HCT116 (cell line): Measurements from ENCODE around the gene RTL9. TPM values are rescaled to one million over a fixed set of nuclear protein-coding genes. Genes with fewer than 3 reads are reported as not detected.

ENCODE experiments used
- ATAC-seq: fragments of 200-7000 bp; cut with Tn5 transposase; 2 replicates; pipeline ENCODE4 v1.9.1; 2020; ENCODE audit warnings: mild to moderate bottlenecking, moderate library complexity
- BruUV-seq: library from RNA; stranded (reverse); fragments of 400-500 nt; replicated peaks from 2 replicates; lab custom pipeline; 2021; lab: Mats Ljungman, UMichigan
- CTCF ChIA-PET: fragments of 300-600 bp; sonication (Branson Sonifier 250); formaldehyde crosslinking; loops from one replicate; lab custom pipeline; 2021; ENCODE audit warnings: antibody characterized with exemption; lab: Charles Lee
- POLR2A ChIA-PET: fragments of 300-600, 350-600 bp; sonication (Branson Sonifier 250); formaldehyde crosslinking; loops from one replicate; lab custom pipeline; 2021; ENCODE audit warnings: antibody characterized with exemption; lab: Charles Lee
- RAD21 ChIA-PET, 2 experiments: fragments of 300-600 bp; sonication (Branson Sonifier 250); formaldehyde crosslinking; loops; one replicate each; lab custom pipeline; 2023; ENCODE audit warnings: low total read pairs in 2 of 2; ENCODE audit not compliant: uncharacterized antibody in 2 of 2, unreplicated experiment in 2 of 2, low non-redundant PET in 1 of 2; lab: Charles Lee
- DNase-seq: peaks from one replicate; pipeline ENCODE4 v3.0.0-alpha.2; 2010; ENCODE audit warnings: low read depth, low spot score
- H2AFZ ChIP-seq: fragments of 200-600 bp; shearing (Covaris generic), sonication (generic); 2 replicates; pipeline ENCODE4 v1.6.1; 2017; ENCODE audit warnings: low read depth, mixed run types, mixed read lengths, antibody characterized with exemption, low read length; ENCODE audit not compliant: poor library complexity, severe bottlenecking
- H3K27ac ChIP-seq: 2 replicates; pipeline ENCODE4 v1.5.1; 2012; ENCODE audit warnings: low read depth, low read length
- H3K27me3 ChIP-seq: fragments of 200-600 bp; sonication (generic); 2 replicates; pipeline ENCODE4 v1.6.1; 2016; ENCODE audit warnings: mixed run types, low read length, mixed read lengths; ENCODE audit not compliant: insufficient read depth
- H3K36me3 ChIP-seq, 2 experiments: fragments of 200-500 bp in 1 of 2; fragments of 200-600 bp in 1 of 2; sonication (Bioruptor generic) in 1 of 2; sonication (generic) in 1 of 2; 2 replicates each; pipeline versions ENCODE4 v1.5.1 to v1.6.1; 2014 to 2016; ENCODE audit warnings: low read length in 2 of 2, inconsistent platforms in 1 of 2, mixed read lengths in 1 of 2, mixed run types in 1 of 2; ENCODE audit not compliant: insufficient read depth in 2 of 2, control insufficient read depth in 1 of 2
- H3K4me1 ChIP-seq, 2 experiments: fragments of 200-600 bp in 1 of 2; sonication (generic) in 1 of 2; 2 replicates each; pipeline versions ENCODE4 v1.5.1 to v1.6.1; 2012 to 2017; ENCODE audit warnings: low read length in 2 of 2, inconsistent platforms in 1 of 2, mild to moderate bottlenecking in 1 of 2, mixed read lengths in 1 of 2, mixed run types in 1 of 2, moderate library complexity in 1 of 2; ENCODE audit not compliant: insufficient read depth in 2 of 2, control insufficient read depth in 1 of 2
- H3K4me2 ChIP-seq: fragments of 200-600 bp; sonication (generic); 2 replicates; pipeline ENCODE4 v1.6.1; 2017; ENCODE audit warnings: mixed run types, low read length, mixed read lengths
- H3K4me3 ChIP-seq, 2 experiments: fragments of 200-600 bp in 1 of 2; sonication (generic) in 1 of 2; replicated peaks in 1 of 2; 2 replicates each; pipeline ENCODE4 v1.5.1; 2011 to 2016; ENCODE audit warnings: low read length in 2 of 2, control low read depth in 1 of 2, low read depth in 1 of 2, mild to moderate bottlenecking in 1 of 2, mixed read lengths in 1 of 2, mixed run types in 1 of 2
- H3K79me2 ChIP-seq: fragments of 200-600 bp; sonication (generic); 2 replicates; pipeline ENCODE4 v1.6.1; 2017; ENCODE audit warnings: mild to moderate bottlenecking, mixed run types, low read length, moderate library complexity, mixed read lengths; ENCODE audit not compliant: insufficient read depth
- H3K9ac ChIP-seq: fragments of 200-600 bp; sonication (generic); 2 replicates; pipeline ENCODE4 v1.6.1; 2016; ENCODE audit warnings: low read length, mixed read lengths
- H3K9me2 ChIP-seq: fragments of 200-600 bp; sonication (generic), shearing (Covaris generic); 2 replicates; pipeline ENCODE4 v1.6.1; 2017; ENCODE audit warnings: mixed run types, mild to moderate bottlenecking, moderate library complexity; ENCODE audit not compliant: insufficient read depth
- H3K9me3 ChIP-seq, 2 experiments: fragments of 200-500 bp in 1 of 2; fragments of 200-600 bp in 1 of 2; sonication (Bioruptor generic) in 1 of 2; sonication (generic) in 1 of 2; 2 replicates each; pipeline ENCODE4 v1.6.1; 2014 to 2017; ENCODE audit warnings: low read length in 2 of 2, mixed read lengths in 2 of 2, inconsistent platforms in 1 of 2, low read depth in 1 of 2, mild to moderate bottlenecking in 1 of 2, mixed run types in 1 of 2, moderate library complexity in 1 of 2; ENCODE audit not compliant: control insufficient read depth in 1 of 2, insufficient read depth in 1 of 2
- H4K20me1 ChIP-seq: fragments of 200-600 bp; sonication (generic), shearing (Covaris generic); 2 replicates; pipeline ENCODE4 v1.6.1; 2017; ENCODE audit warnings: mixed run types, mild to moderate bottlenecking, moderate library complexity; ENCODE audit not compliant: insufficient read depth
- CBX3 ChIP-seq: IDR thresholded peaks from 2 replicates; pipeline ENCODE4 v1.6.1; 2012; ENCODE audit warnings: low read depth
- CEBPB ChIP-seq: IDR thresholded peaks from 2 replicates; pipeline ENCODE4 v1.6.1; 2012; ENCODE audit warnings: low read depth
- EGR1 ChIP-seq: IDR thresholded peaks from 2 replicates; pipeline ENCODE4 v1.6.1; 2012; ENCODE audit warnings: low read depth
- EZH2 ChIP-seq: fragments of 200-600 bp; sonication (generic); IDR thresholded peaks from 2 replicates; pipeline ENCODE4 v1.6.1; 2017; ENCODE audit warnings: antibody characterized with exemption, mixed run types
- EZH2phosphoT487 ChIP-seq: fragments of 200-600 bp; IDR thresholded peaks from 2 replicates; pipeline ENCODE4 v1.6.1; 2018; ENCODE audit warnings: antibody characterized with exemption, borderline replicate concordance
- FOSL1 ChIP-seq: IDR thresholded peaks from 2 replicates; pipeline ENCODE4 v1.6.1; 2012; ENCODE audit warnings: low read depth
- JUND ChIP-seq: IDR thresholded peaks from 2 replicates; pipeline ENCODE4 v1.6.1; 2012
- POLR2A ChIP-seq: IDR thresholded peaks from 2 replicates; pipeline ENCODE4 v1.7.0; 2011; ENCODE audit warnings: borderline replicate concordance; ENCODE audit not compliant: insufficient read depth, insufficient read length; ENCODE audit errors: extremely low read depth
- POLR2AphosphoS5 ChIP-seq: IDR thresholded peaks from 2 replicates; pipeline ENCODE4 v1.6.1; 2011; ENCODE audit warnings: mild to moderate bottlenecking, low read depth, low read length, moderate library complexity
- SIN3A ChIP-seq: IDR thresholded peaks from 2 replicates; pipeline ENCODE4 v1.6.1; 2012; ENCODE audit warnings: low read depth
- SP1 ChIP-seq: IDR thresholded peaks from 2 replicates; pipeline ENCODE4 v1.6.1; 2012; ENCODE audit warnings: low read depth
- SRF ChIP-seq: IDR thresholded peaks from 2 replicates; pipeline ENCODE4 v1.6.1; 2012; ENCODE audit warnings: low read depth
- TCF7L2 ChIP-seq: IDR thresholded peaks from 2 replicates; pipeline ENCODE4 v1.7.0; 2011; ENCODE audit warnings: borderline replicate concordance, inconsistent platforms; ENCODE audit not compliant: insufficient read depth, insufficient read length; ENCODE audit errors: extremely low read depth
- YY1 ChIP-seq: IDR thresholded peaks from 2 replicates; pipeline ENCODE4 v1.6.1; 2011; ENCODE audit warnings: low read length, low read depth, moderate library complexity, mild to moderate bottlenecking; ENCODE audit not compliant: insufficient replicate concordance; ENCODE audit errors: extremely low read depth
- ZFX ChIP-seq: fragments of 450-650 bp; IDR thresholded peaks from 2 replicates; pipeline ENCODE4 v1.6.1; 2017
- ZNF274 ChIP-seq: fragments of 200-500 bp; sonication (Bioruptor generic); IDR thresholded peaks from 2 replicates; pipeline ENCODE4 v1.6.1; 2014; ENCODE audit warnings: mild to moderate bottlenecking, low read depth, low read length, inconsistent platforms
- intact Hi-C: fragments of 100-400 bp; cut with micrococcal nuclease; formaldehyde crosslinking; loops from 2 replicates; pipeline ENCODE4 v1.10.0; 2022
- total RNA-seq: library from RNA; stranded (reverse); gene quantifications from one replicate; pipeline ENCODE4 v1.2.1, GENCODE V29; 2021; ENCODE audit not compliant: unreplicated experiment
- TF ChIP-seq, protein P1 (sequence below): IDR thresholded peaks from 2 replicates; pipeline ENCODE4 v1.6.1; 2012; ENCODE audit warnings: low read depth
- TF ChIP-seq, protein P2 (sequence below): IDR thresholded peaks from 2 replicates; pipeline ENCODE4 v1.6.1; 2012
- TF ChIP-seq, protein P3 (sequence below): IDR thresholded peaks from 2 replicates; pipeline ENCODE4 v1.6.1; 2012
- TF ChIP-seq, protein P4 (sequence below), 3 experiments: fragments of 200-600 bp in 1 of 3; sonication (generic) in 1 of 3; IDR thresholded peaks in 2 of 3; conservative IDR thresholded peaks in 1 of 3; 2 replicates each; pipeline ENCODE4 v1.5.1; 2012 to 2017; ENCODE audit warnings: low read depth in 2 of 3, low read length in 2 of 3, antibody characterized with exemption in 1 of 3, borderline replicate concordance in 1 of 3, control low read depth in 1 of 3, mild to moderate bottlenecking in 1 of 3, mixed read lengths in 1 of 3, mixed run types in 1 of 3, moderate library complexity in 1 of 3; ENCODE audit not compliant: insufficient read depth in 1 of 3

RTL9 gene
- total RNA-seq, 1 experiment from 2014 or later = 0.10 TPM

DNA sequence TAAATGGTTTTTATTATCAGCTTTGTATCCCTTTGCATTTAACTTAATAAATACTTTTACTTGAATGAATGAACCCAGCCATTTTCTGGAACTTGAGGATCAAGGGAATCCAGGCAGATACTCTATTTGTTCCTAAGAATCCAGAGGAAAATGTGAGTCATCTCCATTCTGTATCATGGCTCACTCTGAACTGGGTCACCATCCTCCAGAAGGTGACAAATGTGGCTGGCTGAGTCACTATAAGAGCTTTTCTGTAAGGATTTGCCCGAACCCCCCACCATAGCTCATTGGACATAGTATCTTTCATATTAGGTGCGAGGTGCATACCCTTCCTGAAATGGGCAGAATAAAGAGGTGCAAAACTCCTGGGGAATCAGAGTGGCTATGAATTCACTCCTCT, 25.8 kb downstream of the RTL9 start:
- TF ChIP-seq JUND (peak; percentile 70), POLR2A (no peak), SRF (no peak), EZH2 (no peak), YY1 (no peak), TCF7L2 (no peak), SP1 (peak; percentile 33; the same call in 1 of the 2 replicates), ZNF274 (no peak), EZH2phosphoT487 (no peak), CEBPB (no peak), EGR1 (no peak), ZFX (no peak), FOSL1 (peak; percentile 78), CBX3 (0 out of 2 replicates have a peak, but pooled peaks have one; percentile 30), POLR2AphosphoS5 (no peak), SIN3A (no peak)
- TF ChIP-seq, protein P1, sequence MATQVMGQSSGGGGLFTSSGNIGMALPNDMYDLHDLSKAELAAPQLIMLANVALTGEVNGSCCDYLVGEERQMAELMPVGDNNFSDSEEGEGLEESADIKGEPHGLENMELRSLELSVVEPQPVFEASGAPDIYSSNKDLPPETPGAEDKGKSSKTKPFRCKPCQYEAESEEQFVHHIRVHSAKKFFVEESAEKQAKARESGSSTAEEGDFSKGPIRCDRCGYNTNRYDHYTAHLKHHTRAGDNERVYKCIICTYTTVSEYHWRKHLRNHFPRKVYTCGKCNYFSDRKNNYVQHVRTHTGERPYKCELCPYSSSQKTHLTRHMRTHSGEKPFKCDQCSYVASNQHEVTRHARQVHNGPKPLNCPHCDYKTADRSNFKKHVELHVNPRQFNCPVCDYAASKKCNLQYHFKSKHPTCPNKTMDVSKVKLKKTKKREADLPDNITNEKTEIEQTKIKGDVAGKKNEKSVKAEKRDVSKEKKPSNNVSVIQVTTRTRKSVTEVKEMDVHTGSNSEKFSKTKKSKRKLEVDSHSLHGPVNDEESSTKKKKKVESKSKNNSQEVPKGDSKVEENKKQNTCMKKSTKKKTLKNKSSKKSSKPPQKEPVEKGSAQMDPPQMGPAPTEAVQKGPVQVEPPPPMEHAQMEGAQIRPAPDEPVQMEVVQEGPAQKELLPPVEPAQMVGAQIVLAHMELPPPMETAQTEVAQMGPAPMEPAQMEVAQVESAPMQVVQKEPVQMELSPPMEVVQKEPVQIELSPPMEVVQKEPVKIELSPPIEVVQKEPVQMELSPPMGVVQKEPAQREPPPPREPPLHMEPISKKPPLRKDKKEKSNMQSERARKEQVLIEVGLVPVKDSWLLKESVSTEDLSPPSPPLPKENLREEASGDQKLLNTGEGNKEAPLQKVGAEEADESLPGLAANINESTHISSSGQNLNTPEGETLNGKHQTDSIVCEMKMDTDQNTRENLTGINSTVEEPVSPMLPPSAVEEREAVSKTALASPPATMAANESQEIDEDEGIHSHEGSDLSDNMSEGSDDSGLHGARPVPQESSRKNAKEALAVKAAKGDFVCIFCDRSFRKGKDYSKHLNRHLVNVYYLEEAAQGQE = no peak
- TF ChIP-seq, protein P2, sequence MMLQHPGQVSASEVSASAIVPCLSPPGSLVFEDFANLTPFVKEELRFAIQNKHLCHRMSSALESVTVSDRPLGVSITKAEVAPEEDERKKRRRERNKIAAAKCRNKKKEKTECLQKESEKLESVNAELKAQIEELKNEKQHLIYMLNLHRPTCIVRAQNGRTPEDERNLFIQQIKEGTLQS = no peak
- TF ChIP-seq, protein P3, sequence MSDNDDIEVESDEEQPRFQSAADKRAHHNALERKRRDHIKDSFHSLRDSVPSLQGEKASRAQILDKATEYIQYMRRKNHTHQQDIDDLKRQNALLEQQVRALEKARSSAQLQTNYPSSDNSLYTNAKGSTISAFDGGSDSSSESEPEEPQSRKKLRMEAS = 0 out of 2 replicates have a peak, but pooled peaks have one; percentile 16
- TF ChIP-seq, protein P4, sequence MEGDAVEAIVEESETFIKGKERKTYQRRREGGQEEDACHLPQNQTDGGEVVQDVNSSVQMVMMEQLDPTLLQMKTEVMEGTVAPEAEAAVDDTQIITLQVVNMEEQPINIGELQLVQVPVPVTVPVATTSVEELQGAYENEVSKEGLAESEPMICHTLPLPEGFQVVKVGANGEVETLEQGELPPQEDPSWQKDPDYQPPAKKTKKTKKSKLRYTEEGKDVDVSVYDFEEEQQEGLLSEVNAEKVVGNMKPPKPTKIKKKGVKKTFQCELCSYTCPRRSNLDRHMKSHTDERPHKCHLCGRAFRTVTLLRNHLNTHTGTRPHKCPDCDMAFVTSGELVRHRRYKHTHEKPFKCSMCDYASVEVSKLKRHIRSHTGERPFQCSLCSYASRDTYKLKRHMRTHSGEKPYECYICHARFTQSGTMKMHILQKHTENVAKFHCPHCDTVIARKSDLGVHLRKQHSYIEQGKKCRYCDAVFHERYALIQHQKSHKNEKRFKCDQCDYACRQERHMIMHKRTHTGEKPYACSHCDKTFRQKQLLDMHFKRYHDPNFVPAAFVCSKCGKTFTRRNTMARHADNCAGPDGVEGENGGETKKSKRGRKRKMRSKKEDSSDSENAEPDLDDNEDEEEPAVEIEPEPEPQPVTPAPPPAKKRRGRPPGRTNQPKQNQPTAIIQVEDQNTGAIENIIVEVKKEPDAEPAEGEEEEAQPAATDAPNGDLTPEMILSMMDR (IDR thresholded peaks at IDR 0.05 in 2 of 3, conservative IDR thresholded peaks at IDR 0.05 in 1 of 3; ENCODE audit: borderline replicate concordance in 1 of 3, insufficient read depth in 1 of 3, low read depth in 2 of 3, low read length in 2 of 3) = no peak
- H4K20me1 ChIP-seq = no peaks in the 10 kb centered on the region
- no peak overlapping the region for H3K27ac ChIP-seq
- intact Hi-C loops = no loop called here
- ChIA-PET POLR2A (no interaction called here), CTCF (no interaction called here), RAD21 (no interaction called here)
- no peaks in the 10 kb centered on the region for H3K9me3 ChIP-seq
- H3K79me2 ChIP-seq = no peaks in the 10 kb centered on the region
- DNase-seq = peak; percentile 59
- no peak overlapping the region for H3K4me3 ChIP-seq
- no peaks in the 10 kb centered on the region for H3K9me2 ChIP-seq
- H3K4me1 ChIP-seq = peaks cover 0 to 22% of the 10 kb centered on the region in 2 experiments; a peak in 2 of 4 replicates
- peak overlapping the region; percentile 47 for H3K4me2 ChIP-seq
- H2AFZ ChIP-seq = no peak overlapping the region
- ATAC-seq = peak; percentile 52; the same call in 1 of the 2 replicates
- no peak overlapping the region for H3K9ac ChIP-seq
- BruUV-seq = no TSS peak
- H3K27me3 ChIP-seq = no peaks in the 10 kb centered on the region
- no peaks in the 10 kb centered on the region for H3K36me3 ChIP-seq
